BJ (cell line): ENCODE data around the gene TBC1D9B. TPM values are rescaled to one million over a fixed set of nuclear protein-coding genes. Genes with fewer than 3 reads are reported as not detected.

Experiments used
- CTCF ChIA-PET: fragments of 350-600 bp; formaldehyde crosslinking; extraction: SDS; loops from one replicate; lab custom pipeline; 2021; ENCODE audit warnings: antibody characterized with exemption, inconsistent platforms; lab: Yijun Ruan, JAX
- POLR2A ChIA-PET: fragments of 300-600 bp; sonication (Branson Sonifier 250); formaldehyde crosslinking; extraction: SDS; loops from one replicate; lab custom pipeline; 2021; ENCODE audit warnings: antibody characterized with exemption; lab: Charles Lee
- DNase-seq: peaks from one replicate; pipeline ENCODE4 v3.0.0-alpha.2; 2011; ENCODE audit warnings: low read depth
- H3K27me3 ChIP-seq: 2 replicates; pipeline ENCODE4 v1.6.0; 2011; ENCODE audit warnings: low read length; ENCODE audit not compliant: control insufficient read depth, insufficient read depth
- H3K36me3 ChIP-seq: 2 replicates; pipeline ENCODE4 v1.5.1; 2011; ENCODE audit warnings: low read length; ENCODE audit not compliant: control insufficient read depth, insufficient read depth
- H3K4me3 ChIP-seq: 2 replicates; pipeline ENCODE4 v1.5.1; 2011; ENCODE audit warnings: low read depth, mild to moderate bottlenecking, control low read depth, low read length
- CTCF ChIP-seq: IDR thresholded peaks from 2 replicates; pipeline ENCODE4 v1.5.1; 2011; ENCODE audit warnings: low read depth, mild to moderate bottlenecking, control low read depth, inconsistent platforms, low read length, moderate library complexity; ENCODE audit not compliant: insufficient read depth
- polyA plus RNA-seq: library from polyadenylated mRNA; depleted of rRNA; stranded (reverse); fragments of >200 nt; gene quantifications from 2 replicates; pipeline ENCODE4 v1.2.3, GENCODE V29; 2011

TBC1D9B gene
- polyA plus RNA-seq, 1 experiment: 89.0 TPM

- H3K27me3 ChIP-seq: no peaks in the 10 kb centered on the region
- H3K4me3 ChIP-seq: no peak overlapping the region
- POLR2A ChIA-PET: no interaction called here
- H3K36me3 ChIP-seq: no peaks in the 10 kb centered on the region
- no peak for DNase-seq
- CTCF ChIA-PET: no interaction called here
- no peak for TF ChIP-seq CTCF
Observed at GRCh38 chr5:179936976-179937681, 29.4 kb upstream of the TBC1D9B start.

GRCh38 chr5:179930788-179931473 lies 23.2 kb upstream of the TBC1D9B start:
- Histone ChIP-seq H3K27me3 (no peaks in the 10 kb centered on the region; the same call in 1 of the 2 replicates), H3K4me3 (no peak overlapping the region), H3K36me3 (no peaks in the 10 kb centered on the region)
- no peak for TF ChIP-seq CTCF
- POLR2A ChIA-PET: no interaction called here
- no peak for DNase-seq
- CTCF ChIA-PET: interaction anchor here (0.9 kb wide), 1 partner anchor 22 kb away, joined by 3 read pairs; no protein-coding TSS in a partner anchor

- CTCF ChIA-PET: no interaction called here
- TF ChIP-seq CTCF: no peak
- POLR2A ChIA-PET: no interaction called here
Observed at GRCh38 chr5:179927824-179928223, 20.1 kb upstream of the TBC1D9B start.

GRCh38 chr5:179926657-179927056 lies 19.0 kb upstream of the TBC1D9B start:
- TF ChIP-seq CTCF: no peak
- no peak for DNase-seq
- H3K4me3 ChIP-seq: no peak overlapping the region
- POLR2A ChIA-PET: no interaction called here
- CTCF ChIA-PET: no interaction called here
- H3K27me3 ChIP-seq: no peaks in the 10 kb centered on the region; the same call in 1 of the 2 replicates
- no peaks in the 10 kb centered on the region for H3K36me3 ChIP-seq

More at GRCh38 chr5:179927824-179928223, 20.1 kb upstream of the TBC1D9B start:
- Histone ChIP-seq H3K27me3 (no peaks in the 10 kb centered on the region; the same call in 1 of the 2 replicates), H3K36me3 (no peaks in the 10 kb centered on the region), H3K4me3 (no peak overlapping the region)
- DNase-seq: no peak

- no peaks in the 10 kb centered on the region for H3K36me3 ChIP-seq
- H3K27me3 ChIP-seq: peaks cover 4% of the 10 kb centered on the region
- no peak for TF ChIP-seq CTCF
- POLR2A ChIA-PET: no interaction called here
- CTCF ChIA-PET: interaction anchor here (1.0 to 1.8 kb wide), 5 partner anchors 9 to 18 kb away, joined by 3 to 5 read pairs (median 3); no protein-coding TSS in a partner anchor
- H3K4me3 ChIP-seq: no peak overlapping the region
- DNase-seq: no peak
Observed at GRCh38 chr5:179923436-179923835, 15.7 kb upstream of the TBC1D9B start.
